Endothelial cell of umbilical vein (primary cell): Measurements from ENCODE around the gene RHAG.
"Not testable (repeated sequence)": the region's sequence is repeated elsewhere in the genome, so short reads cannot be mapped to it uniquely, and the experiment has no call there.

Source experiments
- CTCF ChIP-seq, 2 donors: IDR thresholded peaks; 1 replicate in 1 of 2; 2 replicates in 1 of 2; pipeline ENCODE4 v1.5.1; 2011; ENCODE audit warnings: low read length in 2 of 2, mild to moderate bottlenecking in 2 of 2, moderate library complexity in 2 of 2, control low read depth in 1 of 2, inconsistent platforms in 1 of 2, low read depth in 1 of 2; ENCODE audit not compliant: insufficient read depth in 1 of 2; ENCODE audit errors: extremely low read depth in 1 of 2
- EZH2 ChIP-seq: IDR thresholded peaks from 2 replicates; pipeline ENCODE4 v1.6.1; 2012; ENCODE audit warnings: borderline replicate concordance, low read depth, mild to moderate bottlenecking, moderate library complexity, low read length, inconsistent platforms; ENCODE audit not compliant: severe bottlenecking
- GATA2 ChIP-seq: IDR thresholded peaks from 2 replicates; pipeline ENCODE4 v1.7.0; 2011; ENCODE audit warnings: low read depth, mild to moderate bottlenecking, moderate library complexity, mixed read lengths, low read length; ENCODE audit not compliant: insufficient read length, insufficient read depth
- JUN ChIP-seq: IDR thresholded peaks from 2 replicates; pipeline ENCODE4 v1.6.1; 2011; ENCODE audit warnings: borderline replicate concordance, low read depth; ENCODE audit not compliant: insufficient read length, insufficient read depth
- MAX ChIP-seq: IDR thresholded peaks from 2 replicates; pipeline ENCODE4 v1.6.1; 2011; ENCODE audit not compliant: insufficient read depth, insufficient read length
- MYC ChIP-seq: IDR thresholded peaks from one replicate; pipeline ENCODE4 v1.6.1; 2011; ENCODE audit warnings: mild to moderate bottlenecking, low read depth, low read length
- POLR2A ChIP-seq: IDR thresholded peaks from 2 replicates; pipeline ENCODE4 v1.6.1; 2012; ENCODE audit warnings: low read depth, mild to moderate bottlenecking, control low read depth, low read length
- POLR2AphosphoS5 ChIP-seq: IDR thresholded peaks from 2 replicates; pipeline ENCODE4 v1.6.1; 2012; ENCODE audit warnings: low read depth, mild to moderate bottlenecking, control low read depth, low read length, moderate library complexity; ENCODE audit not compliant: insufficient read depth

GRCh38 chr6:49608275-49608674, 28.4 kb downstream of the RHAG start:
- not testable (repeated sequence) for TF ChIP-seq EZH2; GATA2; CTCF (IDR thresholded peaks at IDR 0.05; ENCODE audit: extremely low read depth in 1 of 2, insufficient read depth in 1 of 2, low read depth in 1 of 2, low read length in 2 of 2); MAX; POLR2A; JUN; POLR2AphosphoS5; MYC
